Measurements from ENCODE around the gene PGA4.

The PGA4 gene

GRCh38 chr11:61256710-61257482, 34.7 kb downstream of the PGA4 start:
- Mint-ChIP-seq H3K4me3 (no peak overlapping the region), H3K27ac (no peak overlapping the region), H3K4me1 (peaks cover 11% of the 10 kb centered on the region), H3K9me3 (no peaks in the 10 kb centered on the region), H3K27me3 (no peaks in the 10 kb centered on the region), H3K36me3 (no peaks in the 10 kb centered on the region)
- no peak for ATAC-seq

- Mint-ChIP-seq H3K4me3 (no peak overlapping the region), H3K36me3 (no peaks in the 10 kb centered on the region), H3K4me1 (peaks cover 7% of the 10 kb centered on the region), H3K9me3 (no peaks in the 10 kb centered on the region), H3K27ac (no peak overlapping the region), H3K27me3 (no peaks in the 10 kb centered on the region)
- ATAC-seq: no peak
Observed at GRCh38 chr11:61258546-61258945, 36.4 kb downstream of the PGA4 start.

DNA sequence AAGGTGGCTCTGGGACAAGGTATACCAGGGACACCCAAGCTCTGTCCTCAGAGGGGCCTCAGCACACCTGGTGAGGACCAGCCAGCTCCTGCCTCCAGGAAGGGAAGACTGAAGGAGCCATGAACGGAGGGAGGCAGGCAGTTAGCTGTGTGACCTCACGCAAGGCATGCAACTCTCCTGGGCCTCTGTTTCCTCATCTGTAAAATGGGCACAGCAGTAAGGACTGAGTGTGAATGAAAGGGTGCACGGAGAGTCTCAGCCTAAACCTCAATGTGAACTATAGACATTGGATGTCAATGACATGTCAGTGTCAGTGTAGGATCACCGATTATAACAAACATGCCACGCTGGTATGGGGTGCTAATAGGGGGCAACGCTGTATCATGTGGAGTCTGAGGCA, 37.2 kb downstream of the PGA4 start:
- no peaks in the 10 kb centered on the region for H3K36me3 Mint-ChIP-seq
- no peak overlapping the region for H3K27ac Mint-ChIP-seq
- ATAC-seq: no peak
- H3K4me1 Mint-ChIP-seq: peaks cover 4% of the 10 kb centered on the region
- H3K4me3 Mint-ChIP-seq: no peak overlapping the region
- H3K9me3 Mint-ChIP-seq: no peaks in the 10 kb centered on the region
- no peaks in the 10 kb centered on the region for H3K27me3 Mint-ChIP-seq

GRCh38 chr11:61264371-61264770, 42.2 kb downstream of the PGA4 start:
- no peaks in the 10 kb centered on the region for H3K9me3 Mint-ChIP-seq
- H3K36me3 Mint-ChIP-seq: no peaks in the 10 kb centered on the region
- H3K27ac Mint-ChIP-seq: no peak overlapping the region
- no peak for ATAC-seq
- no peaks in the 10 kb centered on the region for H3K4me1 Mint-ChIP-seq
- H3K4me3 Mint-ChIP-seq: no peak overlapping the region
- H3K27me3 Mint-ChIP-seq: no peaks in the 10 kb centered on the region

- no peak overlapping the region for H3K4me3 Mint-ChIP-seq
- H3K36me3 Mint-ChIP-seq: no peaks in the 10 kb centered on the region
- no peak overlapping the region for H3K27ac Mint-ChIP-seq
- no peaks in the 10 kb centered on the region for H3K27me3 Mint-ChIP-seq
- H3K4me1 Mint-ChIP-seq: no peaks in the 10 kb centered on the region
- no peak for ATAC-seq
- H3K9me3 Mint-ChIP-seq: no peaks in the 10 kb centered on the region
Observed at GRCh38 chr11:61264795-61265194, 42.6 kb downstream of the PGA4 start.

GRCh38 chr11:61265357-61265756, 43.2 kb downstream of the PGA4 start:
- H3K4me3 Mint-ChIP-seq: no peak overlapping the region
- no peaks in the 10 kb centered on the region for H3K4me1 Mint-ChIP-seq
- no peak for ATAC-seq
- no peaks in the 10 kb centered on the region for H3K9me3 Mint-ChIP-seq
- no peak overlapping the region for H3K27ac Mint-ChIP-seq
- H3K36me3 Mint-ChIP-seq: no peaks in the 10 kb centered on the region
- H3K27me3 Mint-ChIP-seq: no peaks in the 10 kb centered on the region

GRCh38 chr11:61266602-61267001, 44.5 kb downstream of the PGA4 start:
- no peaks in the 10 kb centered on the region for H3K9me3 Mint-ChIP-seq
- no peaks in the 10 kb centered on the region for H3K4me1 Mint-ChIP-seq
- no peak overlapping the region for H3K27ac Mint-ChIP-seq
- ATAC-seq: no peak
- no peak overlapping the region for H3K4me3 Mint-ChIP-seq
- no peaks in the 10 kb centered on the region for H3K36me3 Mint-ChIP-seq
- no peaks in the 10 kb centered on the region for H3K27me3 Mint-ChIP-seq

DNA sequence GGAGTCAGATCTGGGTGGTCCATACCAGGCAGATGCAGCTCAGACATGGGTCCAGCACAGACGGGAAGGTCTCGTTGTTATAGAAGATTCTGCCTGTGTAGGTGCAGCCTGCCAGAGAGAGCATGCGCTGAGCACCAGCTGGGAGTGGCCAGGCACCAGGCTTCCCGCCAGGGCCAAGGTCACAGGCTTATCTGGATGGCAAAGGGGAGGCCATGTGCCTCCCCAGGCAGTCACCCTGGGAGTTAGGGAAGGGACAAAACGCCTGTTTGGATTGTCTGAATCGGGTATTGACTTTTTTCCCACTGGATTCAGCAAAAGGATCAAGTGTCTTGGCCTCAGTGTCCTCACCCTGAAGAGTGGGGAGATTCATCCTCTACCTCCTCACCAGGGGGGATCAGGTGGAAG, 45.3 kb downstream of the PGA4 start:
- no peak for ATAC-seq
- H3K4me1 Mint-ChIP-seq: no peaks in the 10 kb centered on the region
- no peak overlapping the region for H3K27ac Mint-ChIP-seq
- no peaks in the 10 kb centered on the region for H3K9me3 Mint-ChIP-seq
- H3K4me3 Mint-ChIP-seq: no peak overlapping the region
- no peaks in the 10 kb centered on the region for H3K27me3 Mint-ChIP-seq
- no peaks in the 10 kb centered on the region for H3K36me3 Mint-ChIP-seq

DNA sequence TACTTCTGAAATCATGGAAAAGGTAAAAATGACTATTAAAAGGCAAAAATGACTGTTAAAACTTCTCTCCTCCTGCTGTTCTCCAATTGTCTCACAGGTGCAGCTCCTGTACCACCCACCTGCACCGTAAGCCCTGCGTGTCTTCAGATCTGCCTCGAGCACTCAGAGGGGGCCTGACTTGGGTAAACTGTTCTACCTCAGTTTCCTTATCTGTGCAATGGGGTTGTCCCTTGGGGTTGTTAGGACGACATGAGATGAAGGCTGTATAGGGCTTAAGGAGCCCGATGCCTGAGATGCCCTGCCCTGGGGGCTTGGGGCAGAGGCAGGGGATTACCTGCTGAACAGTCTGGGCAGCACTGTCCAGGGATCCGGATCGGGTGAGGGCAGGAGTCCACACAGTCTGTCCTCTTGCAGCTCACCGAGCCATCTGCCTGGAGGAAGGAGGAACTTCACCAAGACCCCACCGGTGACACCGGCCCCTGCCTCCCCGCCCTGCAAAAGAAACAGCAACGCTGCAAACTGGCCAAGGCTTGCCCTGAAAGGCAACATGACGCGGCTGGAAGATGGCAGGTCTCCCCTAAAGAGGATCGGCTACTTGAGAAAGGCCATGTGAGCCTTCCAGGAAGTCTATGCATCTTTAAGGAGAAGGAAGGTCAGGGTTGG, 46.6 kb downstream of the PGA4 start:
- no peaks in the 10 kb centered on the region for H3K27me3 Mint-ChIP-seq

DNA sequence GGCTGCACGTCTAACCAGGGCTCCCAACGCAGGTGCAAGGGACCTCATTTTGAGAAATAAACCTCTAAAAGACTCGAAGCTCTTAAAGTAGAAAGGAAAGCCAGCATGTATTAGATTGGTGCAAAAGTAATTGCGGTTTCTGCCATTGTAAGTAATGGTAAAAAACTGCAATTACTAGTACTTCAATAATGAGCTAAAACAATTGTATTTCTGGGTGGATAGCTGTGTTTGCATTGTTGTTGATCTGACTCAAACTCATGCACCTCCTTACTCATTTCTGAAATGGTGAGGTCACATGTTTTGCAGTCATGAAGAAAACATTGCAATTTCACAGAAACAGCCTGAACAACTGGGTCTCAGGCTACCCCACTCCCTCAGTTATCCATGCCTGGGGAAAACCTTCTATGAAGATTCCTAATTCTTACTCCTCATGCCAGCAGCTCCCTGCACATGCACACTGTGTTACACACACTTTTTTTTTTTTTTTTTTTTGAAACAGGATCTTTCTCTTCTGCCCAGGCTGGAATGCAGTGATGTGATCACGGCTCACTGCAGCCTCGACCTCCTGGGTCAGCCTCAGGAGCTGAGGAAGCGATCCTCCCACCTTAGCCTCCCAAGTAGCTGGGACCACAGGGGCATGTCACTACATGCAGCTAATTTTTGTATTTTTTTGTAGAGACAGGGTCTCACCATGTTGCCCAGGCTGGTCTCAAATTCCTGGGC, 48.4 kb downstream of the PGA4 start:
- no peak overlapping the region for H3K27ac Mint-ChIP-seq
- no peak overlapping the region for H3K4me3 Mint-ChIP-seq
- no peaks in the 10 kb centered on the region for H3K4me1 Mint-ChIP-seq
- H3K27me3 Mint-ChIP-seq: no peaks in the 10 kb centered on the region
- H3K36me3 Mint-ChIP-seq: no peaks in the 10 kb centered on the region
- ATAC-seq: no peak
- no peaks in the 10 kb centered on the region for H3K9me3 Mint-ChIP-seq

More for the DNA sequence above, 46.6 kb downstream of the PGA4 start:
- H3K4me1 Mint-ChIP-seq: no peaks in the 10 kb centered on the region
- H3K9me3 Mint-ChIP-seq: no peaks in the 10 kb centered on the region
- ATAC-seq: no peak
- no peaks in the 10 kb centered on the region for H3K36me3 Mint-ChIP-seq
- H3K4me3 Mint-ChIP-seq: no peak overlapping the region
- no peak overlapping the region for H3K27ac Mint-ChIP-seq

DNA sequence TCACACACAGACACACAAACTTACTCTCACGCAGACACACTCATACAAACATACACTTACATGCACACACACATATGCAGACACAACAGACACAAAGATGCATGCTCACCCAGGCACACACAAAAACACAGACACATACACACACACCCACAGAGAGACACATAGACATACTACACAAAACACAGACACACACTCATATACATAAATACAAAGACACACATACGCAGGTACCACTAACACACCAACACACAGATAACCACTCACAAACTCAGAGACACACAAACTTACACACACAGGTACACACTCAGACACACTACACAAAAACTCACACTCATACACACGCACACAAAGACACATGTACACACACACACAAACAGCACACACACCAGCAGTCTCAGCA, 50.6 kb downstream of the PGA4 start:
- ATAC-seq: no peak
- H3K9me3 Mint-ChIP-seq: no peaks in the 10 kb centered on the region

GRCh38 chr11:61273178-61274078, 51.3 kb downstream of the PGA4 start:
- no peaks in the 10 kb centered on the region for H3K36me3 Mint-ChIP-seq
- H3K9me3 Mint-ChIP-seq: no peaks in the 10 kb centered on the region
- ATAC-seq: no peak
- H3K4me1 Mint-ChIP-seq: no peaks in the 10 kb centered on the region
- no peak overlapping the region for H3K4me3 Mint-ChIP-seq
- H3K27ac Mint-ChIP-seq: no peak overlapping the region
- H3K27me3 Mint-ChIP-seq: no peaks in the 10 kb centered on the region

More for the DNA sequence above, 50.6 kb downstream of the PGA4 start:
- H3K36me3 Mint-ChIP-seq: no peaks in the 10 kb centered on the region
- H3K27me3 Mint-ChIP-seq: no peaks in the 10 kb centered on the region
- no peak overlapping the region for H3K27ac Mint-ChIP-seq
- no peak overlapping the region for H3K4me3 Mint-ChIP-seq
- no peaks in the 10 kb centered on the region for H3K4me1 Mint-ChIP-seq

DNA sequence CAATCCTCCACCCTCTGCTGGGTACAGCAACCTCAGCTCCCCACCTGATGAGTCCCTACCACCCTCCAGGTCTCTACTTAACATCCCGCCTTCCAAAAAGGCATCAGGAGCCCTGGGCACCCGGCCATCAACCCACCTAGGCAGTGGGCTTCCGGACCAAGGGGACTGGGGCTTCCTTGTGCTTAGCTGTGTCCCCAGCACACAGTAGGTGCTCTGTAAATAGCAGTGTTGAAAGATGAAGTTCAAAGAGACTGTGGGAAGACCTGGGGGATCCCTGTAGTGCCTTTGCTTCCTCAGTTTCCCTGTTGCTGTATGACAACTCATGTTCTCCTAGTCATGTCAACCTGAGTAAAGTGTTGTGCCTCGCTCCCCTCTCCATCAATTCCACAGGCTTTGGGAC, 51.9 kb downstream of the PGA4 start:
- no peak for ATAC-seq
- no peaks in the 10 kb centered on the region for H3K27me3 Mint-ChIP-seq
- H3K4me1 Mint-ChIP-seq: no peaks in the 10 kb centered on the region
- H3K36me3 Mint-ChIP-seq: no peaks in the 10 kb centered on the region
- no peak overlapping the region for H3K27ac Mint-ChIP-seq
- H3K9me3 Mint-ChIP-seq: no peaks in the 10 kb centered on the region
- H3K4me3 Mint-ChIP-seq: no peak overlapping the region

DNA sequence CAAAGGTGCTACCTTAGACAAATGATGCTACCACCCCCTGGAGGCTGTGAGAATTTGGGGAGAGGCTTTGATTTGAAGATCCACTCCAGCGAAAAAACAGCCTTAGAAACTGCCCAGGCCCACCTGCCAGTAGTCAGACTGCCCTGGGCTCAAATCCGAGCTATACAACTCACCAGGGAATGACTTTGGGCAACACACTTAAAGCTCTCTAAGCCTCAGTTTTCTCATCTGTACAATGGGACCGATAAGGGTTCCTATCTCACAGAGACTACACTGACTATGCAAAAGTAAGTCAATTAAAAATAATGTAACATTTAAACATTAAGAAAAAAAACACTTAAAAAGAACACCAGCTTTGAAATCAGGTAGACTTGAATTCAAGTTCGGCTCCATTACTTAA, 53.0 kb downstream of the PGA4 start:
- Mint-ChIP-seq H3K36me3 (no peaks in the 10 kb centered on the region), H3K4me1 (no peaks in the 10 kb centered on the region), H3K4me3 (no peak overlapping the region), H3K27ac (no peak overlapping the region), H3K9me3 (no peaks in the 10 kb centered on the region), H3K27me3 (no peaks in the 10 kb centered on the region)
- ATAC-seq: no peak
